Measurements from ENCODE around the gene TSSK6.

Gene TSSK6

GRCh38 chr19:19532806-19533701, 17.7 kb upstream of the TSSK6 start:
- no peak for DNase-seq (ENCODE audit: low read depth, low spot score)
- ChIA-PET POLR2A (interaction anchor here (1.0 kb wide), 3 partner anchors 16 to 109 kb away, joined by 3 to 4 read pairs (median 3); partner anchors contain the start of genes NDUFA13 and TSSK6), CTCF (interaction anchor here (0.7 to 12.9 kb wide), 31 partner anchors 8 to 427 kb away, joined by 3 to 279 read pairs (median 8); partner anchors contain the start of genes GMIP, LPAR2, NDUFA13 and TSSK6)
- H3K4me3 ChIP-seq (ENCODE audit: low read depth, low read length), result no peak overlapping the region
- no peak for TF ChIP-seq CTCF (IDR thresholded peaks at IDR 0.05; ENCODE audit: insufficient read depth, low read length, missing control alignments)

GRCh38 chr19:19531951-19532805, 16.8 kb upstream of the TSSK6 start:
- POLR2A ChIA-PET, result interaction anchor here (1.0 kb wide), 3 partner anchors 16 to 110 kb away, joined by 3 to 4 read pairs (median 3); partner anchors contain the start of genes NDUFA13 and TSSK6
- CTCF ChIA-PET, result interaction anchor here (0.6 to 12.9 kb wide), 40 partner anchors 9 to 428 kb away, joined by 3 to 279 read pairs (median 6); partner anchors contain the start of genes GMIP, LPAR2, NDUFA13 and TSSK6
- TF ChIP-seq CTCF (IDR thresholded peaks at IDR 0.05; ENCODE audit: insufficient read depth, low read length, missing control alignments), result peak; percentile 98
- no peak for DNase-seq (ENCODE audit: low read depth, low spot score)
- no peak overlapping the region for H3K4me3 ChIP-seq (ENCODE audit: low read depth, low read length)

GRCh38 chr19:19530889-19531288, 15.5 kb upstream of the TSSK6 start:
- ChIA-PET POLR2A (no interaction called here), CTCF (interaction anchor here (1.0 to 12.9 kb wide), 16 partner anchors 11 to 428 kb away, joined by 3 to 279 read pairs (median 10); partner anchors contain the start of genes GMIP, LPAR2, NDUFA13 and TSSK6)
- DNase-seq (ENCODE audit: low read depth, low spot score), result no peak
- no peak for TF ChIP-seq CTCF (IDR thresholded peaks at IDR 0.05; ENCODE audit: insufficient read depth, low read length, missing control alignments)
- H3K4me3 ChIP-seq (ENCODE audit: low read depth, low read length), result no peak overlapping the region

- H3K4me3 ChIP-seq (ENCODE audit: low read depth, low read length), result no peak overlapping the region
- POLR2A ChIA-PET, result no interaction called here
- DNase-seq (ENCODE audit: low read depth, low spot score), result no peak
- CTCF ChIA-PET, result interaction anchor here (0.9 to 12.9 kb wide), 10 partner anchors 10 to 428 kb away, joined by 3 to 279 read pairs (median 4); partner anchors contain the start of genes GMIP and NDUFA13
- TF ChIP-seq CTCF (IDR thresholded peaks at IDR 0.05; ENCODE audit: insufficient read depth, low read length, missing control alignments), result peak; percentile 7
These were observed 15.1 kb upstream of the TSSK6 start for GRCh38 chr19:19530423-19530804.

- H3K4me3 ChIP-seq (ENCODE audit: low read depth, low read length), result no peak overlapping the region
- no peak for DNase-seq (ENCODE audit: low read depth, low spot score)
- POLR2A ChIA-PET, result no interaction called here
- CTCF ChIA-PET, result interaction anchor here (0.9 to 12.9 kb wide), 12 partner anchors 10 to 429 kb away, joined by 3 to 279 read pairs (median 4); partner anchors contain the start of genes GMIP and NDUFA13
- no peak for TF ChIP-seq CTCF (IDR thresholded peaks at IDR 0.05; ENCODE audit: insufficient read depth, low read length, missing control alignments)
These were observed 14.6 kb upstream of the TSSK6 start for GRCh38 chr19:19529783-19530422.

All from AG04449 (cell line).